Esophagus squamous epithelium (tissue), 5 donors: Measurements from ENCODE around the gene CILP2. TPM values are rescaled to one million over a fixed set of nuclear protein-coding genes. Genes with fewer than 3 reads are reported as not detected.

Source experiments
- DNase-seq: peaks from one replicate; lab custom pipeline; 2025; lab: John Stamatoyannopoulos, UW
- H3K27ac ChIP-seq, 4 donors: fragments of 200-600 bp; sonication (generic); one replicate each; pipeline ENCODE4 v1.5.1; 2016 to 2019; ENCODE audit warnings: mild to moderate bottlenecking in 1 of 4
- H3K27me3 ChIP-seq, 4 donors: fragments of 200-600 bp; sonication (generic); 1 replicate in 3 of 4; 2 replicates in 1 of 4; pipeline versions ENCODE4 v1.5.1 to v1.6.0; 2017 to 2021; ENCODE audit warnings: antibody characterized with exemption in 1 of 4
- H3K36me3 ChIP-seq, 3 donors: fragments of 200-600 bp; sonication (generic); one replicate each; pipeline ENCODE4 v1.5.1; 2016 to 2019
- H3K4me1 ChIP-seq, 3 donors: fragments of 200-600 bp; sonication (generic); one replicate each; pipeline ENCODE4 v1.5.1; 2017 to 2019
- H3K4me3 ChIP-seq, 4 donors: fragments of 200-600 bp; sonication (generic); 1 replicate in 3 of 4; 2 replicates in 1 of 4; pipeline ENCODE4 v1.5.1; 2016 to 2019; ENCODE audit warnings: mild to moderate bottlenecking in 2 of 4, moderate library complexity in 1 of 4
- H3K9me3 ChIP-seq, 3 donors: fragments of 200-600 bp; sonication (generic); one replicate each; pipeline ENCODE4 v1.5.1; 2016 to 2019
- CTCF ChIP-seq, 6 experiments: fragments of 450-650 bp in 4 of 6; fragments of 200-600 bp in 2 of 6; sonication (generic) in 2 of 6; IDR thresholded peaks; one replicate each; pipeline ENCODE4 v1.5.1; 2016 to 2019; ENCODE audit warnings: antibody characterized with exemption in 6 of 6, mild to moderate bottlenecking in 4 of 6, moderate library complexity in 4 of 6
- POLR2A ChIP-seq, 4 donors: fragments of 450-650 bp; IDR thresholded peaks; one replicate each; pipeline ENCODE4 v1.6.1; 2017; ENCODE audit warnings: antibody characterized with exemption in 4 of 4, mild to moderate bottlenecking in 4 of 4, moderate library complexity in 3 of 4
- WGBS, 2 donors: methylation state at CpG; one replicate each; pipeline ENCODE4 v1.1.5; 2018; 5-methylcytosine and 5-hydroxymethylcytosine counted together
- intact Hi-C: fragments of 100-400 bp; cut with DNase I; formaldehyde crosslinking; loops from one replicate; pipeline ENCODE4 v1.15.0; 2022
- total RNA-seq, 4 donors: library from RNA; depleted of rRNA; stranded (reverse); fragments of >200 nt; gene quantifications; one replicate each; pipeline ENCODE4 v1.1.0, GENCODE V29; 2016
- donor health status: DM: yes; HTN: yes; CAD: no.

The CILP2 gene
- total RNA-seq, 4 donors from 2014 or later: under 0.01 TPM; not detected in 3

GRCh38 chr19:19498255-19498991 is 39.6 kb upstream of the CILP2 start:
- no peak overlapping the region for H3K27ac ChIP-seq
- peaks cover 34 to 100% (median 79%) of the 10 kb centered on the region in 3 donors for H3K36me3 ChIP-seq
- no peak overlapping the region for H3K4me3 ChIP-seq
- H3K27me3 ChIP-seq: no peaks in the 10 kb centered on the region
- DNase-seq: no peak
- H3K9me3 ChIP-seq: no peaks in the 10 kb centered on the region
- intact Hi-C loops: no loop called here
- TF ChIP-seq CTCF (IDR thresholded peaks at IDR 0.05) (no peak), POLR2A (IDR thresholded peaks at IDR 0.05) (no peak)
- H3K4me1 ChIP-seq: no peaks in the 10 kb centered on the region
- WGBS, 2 donors: 92 to 95% methylated on average over 4 to 13 of the region's 33 CpGs

GRCh38 chr19:19499272-19499995 is 38.6 kb upstream of the CILP2 start:
- Histone ChIP-seq H3K36me3 (peaks cover 28 to 100% (median 70%) of the 10 kb centered on the region in 3 donors), H3K27ac (no peak overlapping the region), H3K27me3 (no peaks in the 10 kb centered on the region), H3K9me3 (no peaks in the 10 kb centered on the region), H3K4me1 (no peaks in the 10 kb centered on the region), H3K4me3 (no peak overlapping the region)
- intact Hi-C loops: no loop called here
- no peak for TF ChIP-seq POLR2A (IDR thresholded peaks at IDR 0.05)
- no peak for TF ChIP-seq CTCF (IDR thresholded peaks at IDR 0.05)
- no peak for DNase-seq
- 85 to 89% methylated on average over 7 to 8 of the region's 18 CpGs for WGBS, 2 donors

GRCh38 chr19:19500975-19501644 is 37.0 kb upstream of the CILP2 start:
- Histone ChIP-seq H3K36me3 (peaks cover 28 to 100% (median 64%) of the 10 kb centered on the region in 3 donors), H3K4me3 (no peak overlapping the region), H3K27me3 (no peaks in the 10 kb centered on the region), H3K9me3 (no peaks in the 10 kb centered on the region), H3K4me1 (peaks cover 0 to 4% (median 0%) of the 10 kb centered on the region in 3 donors), H3K27ac (no peak overlapping the region)
- intact Hi-C loops: no loop called here
- DNase-seq: no peak
- WGBS, 2 donors: 93 to 95% methylated on average over 23 to 25 of the region's 34 CpGs
- TF ChIP-seq POLR2A (IDR thresholded peaks at IDR 0.05) (no peak), CTCF (IDR thresholded peaks at IDR 0.05) (no peak)

- WGBS, 2 donors: 93 to 94% methylated on average over 19 to 26 of the region's 26 CpGs
- H3K9me3 ChIP-seq: no peaks in the 10 kb centered on the region
- H3K27me3 ChIP-seq: no peaks in the 10 kb centered on the region
- intact Hi-C loops: no loop called here
- no peak for DNase-seq
- peaks cover 22 to 100% (median 57%) of the 10 kb centered on the region in 3 donors for H3K36me3 ChIP-seq
- H3K4me3 ChIP-seq: no peak overlapping the region
- TF ChIP-seq CTCF (IDR thresholded peaks at IDR 0.05): no peak
- no peak for TF ChIP-seq POLR2A (IDR thresholded peaks at IDR 0.05)
- no peak overlapping the region for H3K27ac ChIP-seq
- H3K4me1 ChIP-seq: peaks cover 0 to 8% (median 0%) of the 10 kb centered on the region in 3 donors
These were observed 36.3 kb upstream of the CILP2 start for GRCh38 chr19:19501798-19502197.
